AG04449 (cell line): ENCODE data around the gene FAAP20.

Source experiments
- CTCF ChIA-PET: fragments of 350-600 bp; formaldehyde crosslinking; extraction: SDS; loops from one replicate; lab custom pipeline; 2021; ENCODE audit warnings: antibody characterized with exemption; lab: Yijun Ruan, JAX
- POLR2A ChIA-PET: fragments of 400-600, 350-600 bp; formaldehyde crosslinking; extraction: SDS; loops from one replicate; lab custom pipeline; 2020; ENCODE audit warnings: antibody characterized with exemption, inconsistent platforms; lab: Yijun Ruan, JAX
- DNase-seq: peaks from one replicate; pipeline ENCODE4 v3.0.0-alpha.2; 2010; ENCODE audit warnings: low read depth, low spot score
- H3K4me3 ChIP-seq: 2 replicates; pipeline ENCODE4 v1.5.1; 2011; ENCODE audit warnings: low read depth, mild to moderate bottlenecking, control low read depth, low read length
- CTCF ChIP-seq: IDR thresholded peaks from one replicate; pipeline ENCODE4 v1.5.1; 2011; ENCODE audit warnings: mild to moderate bottlenecking, moderate library complexity, low read length, control low read depth, inconsistent platforms; ENCODE audit not compliant: insufficient read depth; ENCODE audit errors: missing control alignments

FAAP20 gene

DNA sequence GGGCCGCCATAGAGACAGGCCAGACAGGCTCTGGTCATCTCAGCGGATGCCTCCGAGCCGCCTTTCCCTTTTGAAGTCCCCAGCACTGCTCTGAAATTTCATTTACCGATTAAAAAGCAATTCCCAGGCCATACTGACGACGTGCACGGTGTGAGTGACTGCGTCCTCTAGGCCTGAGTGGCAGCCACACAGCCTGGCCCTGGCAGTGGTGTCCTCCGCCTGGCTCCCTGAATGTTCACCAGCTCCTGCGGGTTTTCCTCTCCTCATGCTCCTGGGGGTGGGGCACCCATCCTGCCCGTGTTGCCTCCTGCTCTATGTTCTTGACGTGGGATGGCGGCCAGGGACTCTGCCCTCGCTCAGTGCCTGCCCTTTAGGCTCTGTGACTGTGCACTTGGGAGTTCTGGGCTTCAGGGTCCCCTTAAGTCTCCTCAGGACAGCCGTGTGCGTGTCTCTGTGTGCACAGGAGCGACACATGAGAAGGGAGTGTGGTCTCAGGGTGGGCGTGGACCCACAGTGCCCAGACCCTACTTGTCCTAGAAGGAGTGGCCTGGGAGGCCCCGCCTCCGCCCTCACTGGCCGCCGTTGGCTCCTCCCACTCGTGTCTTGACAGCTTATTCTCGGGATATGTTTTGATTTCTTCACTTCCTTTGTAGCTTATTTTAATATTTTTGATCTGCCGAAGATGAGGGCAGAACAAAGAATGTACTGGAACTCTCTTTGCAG lies 37.1 kb upstream of the FAAP20 start:
- no peak for TF ChIP-seq CTCF
- peak overlapping the region; percentile 83 for H3K4me3 ChIP-seq
- POLR2A ChIA-PET = interaction anchor here (0.6 to 1.1 kb wide), 5 partner anchors 19 to 150 kb away, joined by 3 to 6 read pairs (median 3); no protein-coding TSS in a partner anchor
- CTCF ChIA-PET = interaction anchor here (1.0 to 6.8 kb wide), 9 partner anchors 18 to 155 kb away, joined by 3 to 52 read pairs (median 5); partner anchors contain the start of gene FAAP20
- DNase-seq = no peak

GRCh38 chr1:2230781-2231531 lies 36.4 kb upstream of the FAAP20 start:
- no peak for DNase-seq
- ChIA-PET POLR2A (interaction anchor here (0.9 to 1.3 kb wide), 2 partner anchors 19 to 160 kb away, joined by 3 to 4 read pairs; partner anchors contain the start of genes MORN1 and RER1), CTCF (interaction anchor here (0.9 to 6.8 kb wide), 8 partner anchors 35 to 156 kb away, joined by 3 to 52 read pairs (median 5); partner anchors contain the start of gene FAAP20)
- TF ChIP-seq CTCF = no peak
- H3K4me3 ChIP-seq = peak overlapping the region; percentile 83

DNA sequence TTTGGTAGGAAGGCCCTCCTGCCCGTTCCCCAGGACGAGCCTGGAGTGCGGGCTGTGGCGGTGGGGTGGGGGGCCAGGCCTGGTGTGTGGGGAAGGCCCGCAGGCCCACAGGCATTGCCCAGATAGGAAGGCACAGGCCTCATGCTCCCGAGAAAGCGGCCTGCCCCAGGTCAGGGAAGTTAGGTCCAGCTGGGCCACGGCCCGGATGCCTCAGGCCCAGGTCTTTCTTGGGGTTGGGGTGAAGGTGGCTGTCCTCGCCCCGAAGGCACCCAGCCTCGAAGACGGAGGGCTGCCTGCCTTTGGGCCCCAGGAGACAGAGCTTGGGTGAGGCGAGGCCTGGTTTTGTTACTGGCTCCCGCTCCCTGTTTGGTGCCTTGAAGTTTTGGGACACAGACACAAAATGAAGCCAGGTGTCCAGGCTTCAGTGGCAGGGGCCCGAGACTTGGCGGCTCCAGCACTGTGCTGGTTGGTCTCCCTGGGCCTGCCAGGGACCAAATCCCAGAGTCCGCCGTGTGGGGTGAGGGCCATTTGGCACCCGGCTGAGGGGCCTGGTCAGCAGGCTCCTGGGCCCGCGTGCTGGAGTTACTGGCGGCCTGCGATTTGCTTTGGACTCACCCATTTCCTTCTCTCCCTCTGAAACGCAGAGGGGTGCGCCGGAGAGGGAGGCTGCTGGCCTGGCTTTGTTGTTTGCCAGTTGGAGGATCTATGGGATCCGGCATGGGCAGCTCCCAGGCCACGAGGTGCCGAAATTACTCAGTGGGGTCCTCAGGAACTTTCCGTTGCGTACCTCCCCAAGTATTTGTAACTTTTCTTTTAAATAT lies 35.5 kb upstream of the FAAP20 start:
- H3K4me3 ChIP-seq = peak overlapping the region; percentile 83
- ChIA-PET CTCF (interaction anchor here (0.9 to 6.8 kb wide), 6 partner anchors 35 to 157 kb away, joined by 3 to 52 read pairs (median 4); partner anchors contain the start of gene FAAP20), POLR2A (interaction anchor here (0.6 to 1.9 kb wide), 7 partner anchors 21 to 246 kb away, joined by 3 to 10 read pairs (median 5); partner anchors contain the start of genes FAAP20, MORN1, PLCH2 and RER1)
- TF ChIP-seq CTCF = no peak
- no peak for DNase-seq

DNA sequence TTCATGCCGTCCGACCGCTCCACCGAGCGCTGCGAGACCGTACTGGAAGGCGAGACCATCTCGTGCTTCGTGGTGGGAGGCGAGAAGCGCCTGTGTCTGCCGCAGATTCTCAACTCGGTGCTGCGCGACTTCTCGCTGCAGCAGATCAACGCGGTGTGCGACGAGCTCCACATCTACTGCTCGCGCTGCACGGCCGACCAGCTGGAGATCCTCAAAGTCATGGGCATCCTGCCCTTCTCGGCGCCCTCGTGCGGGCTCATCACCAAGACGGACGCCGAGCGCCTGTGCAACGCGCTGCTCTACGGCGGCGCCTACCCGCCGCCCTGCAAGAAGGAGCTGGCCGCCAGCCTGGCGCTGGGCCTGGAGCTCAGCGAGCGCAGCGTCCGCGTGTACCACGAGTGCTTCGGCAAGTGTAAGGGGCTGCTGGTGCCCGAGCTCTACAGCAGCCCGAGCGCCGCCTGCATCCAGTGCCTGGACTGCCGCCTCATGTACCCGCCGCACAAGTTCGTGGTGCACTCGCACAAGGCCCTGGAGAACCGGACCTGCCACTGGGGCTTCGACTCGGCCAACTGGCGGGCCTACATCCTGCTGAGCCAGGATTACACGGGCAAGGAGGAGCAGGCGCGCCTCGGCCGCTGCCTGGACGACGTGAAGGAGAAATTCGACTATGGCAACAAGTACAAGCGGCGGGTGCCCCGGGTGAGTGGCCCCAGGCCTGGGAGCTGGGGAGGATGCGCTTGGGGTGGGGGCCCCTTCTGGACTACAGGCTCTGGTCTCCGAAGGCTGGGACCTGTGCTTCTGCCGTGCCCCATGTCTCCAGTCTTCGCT lies 34.7 kb upstream of the FAAP20 start:
- CTCF ChIA-PET = interaction anchor here (0.8 to 6.8 kb wide), 5 partner anchors 34 to 155 kb away, joined by 3 to 52 read pairs (median 4); partner anchors contain the start of gene FAAP20
- no peak for DNase-seq
- POLR2A ChIA-PET = interaction anchor here (0.6 to 1.9 kb wide), 13 partner anchors 12 to 162 kb away, joined by 3 to 11 read pairs (median 5); partner anchors contain the start of genes FAAP20, MORN1 and RER1
- peak overlapping the region; percentile 83 for H3K4me3 ChIP-seq
- peak; percentile 3 for TF ChIP-seq CTCF

- H3K4me3 ChIP-seq = peak overlapping the region; percentile 83
- no peak for TF ChIP-seq CTCF
- DNase-seq = no peak
- ChIA-PET CTCF (interaction anchor here (0.8 to 6.8 kb wide), 5 partner anchors 33 to 155 kb away, joined by 3 to 52 read pairs (median 4); partner anchors contain the start of gene FAAP20), POLR2A (interaction anchor here (0.6 to 1.9 kb wide), 12 partner anchors 13 to 163 kb away, joined by 3 to 11 read pairs (median 4); partner anchors contain the start of genes FAAP20, MORN1 and RER1)
These were observed 34.1 kb upstream of the FAAP20 start for GRCh38 chr1:2228694-2229036.
